B cell (primary cell): Measurements from ENCODE around the gene AIG1.

Experiments used
- EZH2 ChIP-seq: IDR thresholded peaks from 2 replicates; pipeline ENCODE4 v1.6.1; 2012; ENCODE audit warnings: borderline replicate concordance, low read depth, mild to moderate bottlenecking, moderate library complexity, low read length; ENCODE audit not compliant: insufficient read depth, poor library complexity, severe bottlenecking
- TF ChIP-seq, protein P1 (sequence below): fragments of 200-600 bp; IDR thresholded peaks from one replicate; pipeline ENCODE4 v1.8.0; 2022; ENCODE audit warnings: antibody characterized with exemption, mild to moderate bottlenecking

DNA sequence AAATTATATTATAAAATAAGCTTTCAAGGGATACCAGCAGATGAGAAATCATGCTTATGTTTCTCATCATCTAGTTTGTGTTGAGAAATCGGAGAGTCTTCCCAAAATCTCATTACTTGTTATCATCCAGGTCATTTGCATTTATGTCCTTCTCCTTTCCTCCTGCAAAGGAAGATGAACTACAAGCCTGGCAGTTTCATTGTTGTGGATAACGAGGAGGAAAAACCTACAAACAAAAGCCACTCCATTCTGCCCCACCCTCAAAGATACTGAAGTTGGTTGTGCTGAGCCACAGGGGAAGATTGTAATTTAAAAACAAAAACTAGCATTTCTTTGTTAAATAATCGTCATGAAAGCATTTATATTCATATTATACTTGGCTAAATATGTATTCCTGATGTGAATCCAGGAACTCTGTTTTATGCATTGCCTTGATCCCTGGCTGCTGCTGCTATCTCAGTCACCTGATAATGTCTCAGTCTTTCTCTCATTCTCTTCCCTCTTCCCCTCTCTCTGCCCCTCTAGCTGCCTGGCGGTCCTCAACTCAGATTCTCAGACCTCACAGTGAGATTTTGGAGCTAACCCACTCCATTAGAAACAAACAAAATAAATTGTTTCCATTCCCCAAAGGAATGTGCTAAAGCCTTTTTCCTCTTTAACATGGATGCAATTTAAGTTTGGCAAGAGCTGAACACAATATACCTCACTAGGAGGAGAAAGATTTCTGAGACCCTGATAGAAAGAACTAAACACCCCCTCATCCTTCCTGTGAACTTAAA is 204.5 kb downstream of the AIG1 start:
- TF ChIP-seq, protein P1, sequence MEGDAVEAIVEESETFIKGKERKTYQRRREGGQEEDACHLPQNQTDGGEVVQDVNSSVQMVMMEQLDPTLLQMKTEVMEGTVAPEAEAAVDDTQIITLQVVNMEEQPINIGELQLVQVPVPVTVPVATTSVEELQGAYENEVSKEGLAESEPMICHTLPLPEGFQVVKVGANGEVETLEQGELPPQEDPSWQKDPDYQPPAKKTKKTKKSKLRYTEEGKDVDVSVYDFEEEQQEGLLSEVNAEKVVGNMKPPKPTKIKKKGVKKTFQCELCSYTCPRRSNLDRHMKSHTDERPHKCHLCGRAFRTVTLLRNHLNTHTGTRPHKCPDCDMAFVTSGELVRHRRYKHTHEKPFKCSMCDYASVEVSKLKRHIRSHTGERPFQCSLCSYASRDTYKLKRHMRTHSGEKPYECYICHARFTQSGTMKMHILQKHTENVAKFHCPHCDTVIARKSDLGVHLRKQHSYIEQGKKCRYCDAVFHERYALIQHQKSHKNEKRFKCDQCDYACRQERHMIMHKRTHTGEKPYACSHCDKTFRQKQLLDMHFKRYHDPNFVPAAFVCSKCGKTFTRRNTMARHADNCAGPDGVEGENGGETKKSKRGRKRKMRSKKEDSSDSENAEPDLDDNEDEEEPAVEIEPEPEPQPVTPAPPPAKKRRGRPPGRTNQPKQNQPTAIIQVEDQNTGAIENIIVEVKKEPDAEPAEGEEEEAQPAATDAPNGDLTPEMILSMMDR: no peak
- no peak for TF ChIP-seq EZH2
